GM18861 (cell line): ENCODE measurements around the gene EXOC6B.

Source experiments
- ATAC-seq: cut with Tn5 transposase; IDR thresholded peaks from one replicate; pipeline ENCODE4 v1.9.1; 2021; ENCODE audit not compliant: unreplicated experiment

EXOC6B gene

DNA sequence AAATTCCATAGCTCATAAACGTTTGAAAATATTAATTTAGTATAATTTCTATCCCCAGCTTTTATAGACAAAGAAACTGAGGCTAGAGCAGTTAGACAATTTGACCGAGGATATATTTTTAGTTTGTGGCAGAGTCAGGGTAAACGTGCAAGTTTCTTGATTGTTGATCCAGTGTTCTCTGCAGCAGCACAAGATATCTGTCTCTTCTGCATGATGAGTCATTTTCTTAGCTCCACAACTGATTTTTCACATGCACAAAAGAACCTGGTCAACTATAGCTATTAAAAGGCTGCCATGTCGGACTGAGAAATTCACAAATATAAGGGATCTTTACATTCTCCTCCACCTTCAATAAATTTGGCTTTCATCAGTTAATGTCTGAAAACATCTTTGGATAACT lies 534.8 kb downstream of the EXOC6B start:
- no peak for ATAC-seq

DNA sequence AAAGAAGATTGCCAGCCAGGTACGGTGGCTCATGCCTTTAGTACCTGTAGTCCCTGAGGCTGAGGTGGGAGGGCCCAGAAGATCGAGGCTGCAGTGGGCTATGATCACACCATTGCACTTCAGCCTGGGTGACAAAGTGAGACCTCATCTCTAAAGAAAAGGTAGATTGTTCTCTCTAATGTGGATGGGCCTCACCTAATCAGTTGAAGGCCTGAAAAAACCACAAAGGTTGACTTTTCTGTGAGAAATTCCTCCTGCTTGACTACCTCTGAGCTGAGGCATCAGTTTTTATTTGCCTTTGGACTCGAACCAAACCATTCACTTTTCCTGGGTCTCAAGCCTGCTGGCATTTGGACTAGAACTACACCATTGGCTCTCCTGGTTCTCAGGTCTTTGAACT lies 536.1 kb downstream of the EXOC6B start:
- no peak for ATAC-seq

DNA sequence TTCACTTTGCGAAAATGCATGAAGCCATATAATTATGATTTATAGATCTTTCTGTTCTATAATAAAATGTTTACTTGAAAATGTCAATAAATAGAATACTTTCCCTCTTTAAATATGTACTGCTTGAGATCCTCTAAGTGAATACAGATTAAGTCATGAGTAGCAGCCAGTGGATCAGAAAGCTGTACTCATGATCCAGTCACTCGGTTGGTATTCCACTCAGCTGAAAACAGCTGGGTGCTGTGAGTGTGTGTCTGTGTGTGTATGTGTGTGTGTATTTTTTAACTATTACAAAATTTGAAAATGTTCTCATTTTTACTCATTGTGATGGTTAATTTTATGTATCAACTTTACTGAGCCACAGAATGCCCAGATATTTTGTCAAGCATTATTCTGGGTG lies 536.5 kb downstream of the EXOC6B start:
- ATAC-seq, result no peak

DNA sequence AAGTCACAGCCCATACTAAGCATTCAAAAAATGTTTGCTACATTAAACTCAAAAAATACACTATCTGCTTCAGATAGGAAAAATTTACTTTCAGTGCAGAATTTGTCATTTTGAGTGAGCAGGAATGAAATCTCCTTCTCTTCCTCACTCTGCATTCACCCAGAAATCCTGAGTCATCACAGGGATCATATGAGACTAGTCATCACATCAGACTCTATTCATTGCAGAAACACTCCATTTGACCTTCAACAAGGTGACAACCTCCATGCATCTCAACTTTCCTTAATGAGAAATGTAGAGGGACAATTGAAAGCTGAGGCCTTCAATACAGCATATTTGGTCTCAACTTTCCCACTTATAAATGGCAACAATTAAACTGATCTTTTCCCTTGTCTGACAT lies 547.8 kb downstream of the EXOC6B start:
- no peak for ATAC-seq

DNA sequence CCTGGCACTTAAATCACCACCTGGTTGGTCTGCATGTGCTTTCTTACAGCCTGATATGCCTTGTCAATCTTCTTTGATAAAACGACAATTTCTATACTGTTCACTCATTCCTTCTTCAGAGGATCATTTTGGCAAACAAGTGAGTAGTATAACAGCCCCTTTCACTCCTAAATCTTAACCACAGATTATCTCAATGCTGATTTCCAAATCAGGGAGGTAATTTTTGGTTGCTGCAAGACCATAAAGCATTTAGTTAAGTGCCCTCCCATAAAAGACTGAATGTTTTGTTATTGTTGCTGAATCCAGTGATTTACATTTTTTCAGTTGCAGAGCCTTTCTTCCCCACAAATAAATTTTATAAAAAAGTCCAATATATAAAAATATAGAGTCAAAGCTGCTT lies 549.0 kb downstream of the EXOC6B start:
- no peak for ATAC-seq

DNA sequence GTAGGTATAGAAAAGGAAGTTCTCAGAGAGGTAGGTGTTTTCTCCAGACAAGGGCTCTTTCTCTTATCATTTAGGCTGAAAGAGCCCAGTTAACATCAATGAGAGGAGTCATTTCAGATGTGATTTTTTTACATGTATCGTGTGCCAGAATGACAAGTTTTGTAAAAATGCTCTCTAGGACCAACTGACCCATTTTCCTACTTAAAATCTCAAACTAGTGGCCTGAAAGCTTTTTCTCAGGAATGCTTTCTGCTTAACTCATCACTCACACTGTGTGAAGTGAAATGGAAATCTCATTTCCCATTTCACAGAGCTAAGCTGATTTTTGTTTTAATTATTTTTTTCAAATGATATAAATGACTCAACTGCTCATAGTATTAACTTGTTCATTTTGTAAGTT lies 549.5 kb downstream of the EXOC6B start:
- ATAC-seq, result no peak

DNA sequence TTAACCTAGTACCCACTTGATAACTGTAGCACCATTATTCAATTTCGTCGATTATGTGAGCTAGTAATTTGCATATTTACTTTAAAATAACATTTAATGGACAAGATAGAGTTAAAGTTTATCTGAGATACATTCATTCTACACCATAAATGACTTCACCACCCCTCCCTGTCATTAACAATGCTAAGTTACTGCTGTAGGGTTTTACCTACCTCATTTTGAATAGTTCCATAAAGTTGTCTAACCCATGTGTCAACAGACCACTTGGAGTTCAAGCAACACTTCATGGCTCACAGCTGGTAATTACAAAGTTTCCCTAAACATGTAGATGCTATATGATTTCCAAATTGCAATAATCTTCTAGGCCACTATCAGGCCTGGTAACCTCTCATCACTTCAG lies 550.7 kb downstream of the EXOC6B start:
- no peak for ATAC-seq

DNA sequence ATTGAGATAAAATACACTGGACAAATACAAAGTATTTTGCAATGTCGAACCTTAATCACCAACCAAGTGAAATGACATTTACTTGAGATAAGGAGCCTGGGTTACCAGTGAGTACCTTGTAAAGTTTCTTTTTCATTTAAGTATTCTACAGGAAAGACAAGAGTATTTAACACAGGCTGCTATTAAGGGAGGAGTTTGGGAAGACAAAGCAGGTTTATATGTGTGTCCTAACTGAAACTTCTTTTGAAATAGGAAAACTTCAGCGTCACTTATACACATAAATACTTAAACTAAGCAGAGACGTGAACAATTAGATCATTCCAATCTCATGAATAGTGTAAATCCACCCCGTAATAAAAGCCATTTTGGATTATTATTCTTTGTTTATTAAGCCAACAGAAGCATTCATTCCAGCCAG lies 551.4 kb downstream of the EXOC6B start:
- no peak for ATAC-seq

DNA sequence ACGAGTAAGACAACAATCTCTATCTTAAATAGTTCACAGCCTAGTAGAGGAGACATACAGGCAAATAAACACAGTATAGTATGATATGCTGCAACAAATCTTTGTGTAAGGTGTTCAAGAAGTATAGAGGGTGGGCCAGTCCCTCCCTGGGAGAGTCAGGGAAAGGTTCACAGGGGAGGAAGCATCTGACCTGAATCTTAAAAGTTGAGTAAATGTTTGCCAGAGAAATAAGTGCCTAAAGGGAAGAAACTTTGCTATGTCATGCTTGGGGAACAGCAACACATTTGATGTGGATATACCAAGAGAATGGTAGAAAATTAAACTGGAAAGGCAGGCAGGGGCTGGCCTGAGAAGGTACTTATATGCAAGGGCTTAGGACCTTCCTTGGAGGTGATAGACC lies 552.4 kb downstream of the EXOC6B start:
- no peak for ATAC-seq

DNA sequence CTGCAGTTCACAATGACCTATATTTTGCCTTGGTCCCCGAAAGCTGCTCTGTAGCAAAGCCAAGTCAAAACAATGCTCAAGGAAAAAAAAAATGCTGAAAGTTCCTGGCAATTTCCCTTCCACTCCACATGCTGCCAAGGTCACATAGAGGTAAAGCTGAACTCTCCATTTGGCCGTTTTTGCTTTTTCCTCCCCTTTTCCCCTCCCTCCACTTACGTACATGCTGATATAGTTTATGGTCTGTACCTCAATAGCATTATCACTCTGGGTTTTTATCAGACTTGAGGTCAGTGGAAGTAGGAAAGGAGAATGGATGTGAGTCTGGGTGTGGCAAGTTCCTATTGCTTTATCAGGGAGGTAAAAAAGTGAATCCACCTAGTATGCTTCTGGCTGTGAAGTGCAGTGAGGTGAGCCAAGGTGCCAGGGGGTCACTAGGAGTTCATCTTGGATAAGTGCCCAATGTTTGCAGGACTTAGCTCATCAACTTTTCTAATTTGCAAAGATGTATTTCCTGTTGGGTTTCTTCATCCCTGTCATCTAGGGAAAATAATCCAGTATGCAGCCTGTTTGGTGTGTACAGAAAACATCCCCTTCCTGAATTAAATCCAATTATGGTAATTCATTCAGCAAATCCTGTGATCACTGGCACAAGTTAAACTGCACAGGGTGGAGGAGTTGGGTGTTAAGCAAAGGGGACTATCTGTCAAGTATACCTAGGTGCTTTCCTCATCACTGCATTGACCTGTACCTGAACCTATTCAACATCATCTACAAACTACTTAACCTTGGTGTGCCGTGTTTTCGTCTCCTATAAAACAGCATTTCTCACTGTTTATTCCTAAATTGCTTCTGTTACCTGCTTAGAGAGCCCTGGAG lies 553.8 kb downstream of the EXOC6B start:
- ATAC-seq, result no peak

DNA sequence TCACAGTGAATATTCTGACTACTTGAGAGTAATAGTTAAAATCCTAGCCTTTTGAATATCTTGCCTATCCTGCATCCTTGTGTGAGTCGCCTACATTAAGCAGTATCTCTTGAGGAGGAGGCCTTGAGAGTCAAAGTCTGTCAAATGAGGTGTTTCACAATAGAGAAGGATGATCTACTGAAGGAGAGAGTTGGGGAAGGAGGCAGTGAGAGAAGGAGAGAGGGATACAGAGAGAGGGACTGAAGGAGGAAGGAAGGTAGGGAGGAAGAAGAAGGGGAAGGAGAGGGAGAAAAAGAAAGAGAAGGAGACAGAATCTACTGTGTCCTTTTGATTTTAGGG lies 554.6 kb downstream of the EXOC6B start:
- ATAC-seq, result no peak

DNA sequence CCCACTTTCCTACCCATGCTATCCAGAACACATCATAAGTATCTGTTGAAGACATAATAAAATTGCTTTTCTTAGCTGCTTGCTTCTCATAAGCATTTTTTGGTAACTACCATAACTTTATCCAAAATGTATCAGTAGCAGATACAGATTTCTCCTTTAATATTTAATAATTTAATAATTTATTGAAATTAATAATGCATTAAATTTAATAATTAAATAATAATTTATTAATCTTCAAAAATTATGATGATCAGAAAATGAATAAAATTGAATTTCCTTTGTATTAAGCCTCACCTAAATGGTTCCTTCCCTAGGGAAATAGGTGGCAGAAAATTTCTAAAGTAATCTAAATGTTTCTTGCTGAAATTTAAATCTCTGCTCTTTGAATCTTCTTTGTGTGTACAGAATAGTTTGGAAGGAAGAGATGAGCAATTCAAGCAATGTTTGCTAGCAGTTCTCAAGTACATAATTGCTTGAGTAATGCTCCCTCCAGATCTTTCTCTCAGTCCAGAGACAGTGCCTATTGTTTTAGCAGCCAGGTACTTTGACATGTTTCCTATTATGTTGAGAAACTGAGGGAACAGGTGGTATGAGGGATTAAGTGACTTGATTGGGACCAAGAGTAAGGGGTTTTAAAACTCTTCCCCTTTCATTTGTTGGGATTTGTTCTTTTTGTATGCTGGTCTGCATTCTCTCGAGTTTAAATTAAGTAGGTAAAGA lies 555.1 kb downstream of the EXOC6B start:
- ATAC-seq, result no peak

DNA sequence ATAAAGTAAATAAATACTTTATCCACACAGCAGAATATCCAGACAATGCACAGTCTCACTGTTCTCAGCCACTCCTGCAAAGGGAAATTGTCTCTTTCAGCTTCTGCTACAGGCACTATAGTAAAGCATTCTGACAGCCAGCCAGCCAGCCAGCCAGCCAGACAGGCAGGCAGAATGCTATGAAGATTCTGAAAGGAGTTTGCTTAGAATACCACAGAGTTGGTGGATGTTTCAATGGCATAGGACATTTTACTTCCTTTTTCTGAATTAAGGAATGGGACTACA lies 562.1 kb downstream of the EXOC6B start:
- no peak for ATAC-seq

DNA sequence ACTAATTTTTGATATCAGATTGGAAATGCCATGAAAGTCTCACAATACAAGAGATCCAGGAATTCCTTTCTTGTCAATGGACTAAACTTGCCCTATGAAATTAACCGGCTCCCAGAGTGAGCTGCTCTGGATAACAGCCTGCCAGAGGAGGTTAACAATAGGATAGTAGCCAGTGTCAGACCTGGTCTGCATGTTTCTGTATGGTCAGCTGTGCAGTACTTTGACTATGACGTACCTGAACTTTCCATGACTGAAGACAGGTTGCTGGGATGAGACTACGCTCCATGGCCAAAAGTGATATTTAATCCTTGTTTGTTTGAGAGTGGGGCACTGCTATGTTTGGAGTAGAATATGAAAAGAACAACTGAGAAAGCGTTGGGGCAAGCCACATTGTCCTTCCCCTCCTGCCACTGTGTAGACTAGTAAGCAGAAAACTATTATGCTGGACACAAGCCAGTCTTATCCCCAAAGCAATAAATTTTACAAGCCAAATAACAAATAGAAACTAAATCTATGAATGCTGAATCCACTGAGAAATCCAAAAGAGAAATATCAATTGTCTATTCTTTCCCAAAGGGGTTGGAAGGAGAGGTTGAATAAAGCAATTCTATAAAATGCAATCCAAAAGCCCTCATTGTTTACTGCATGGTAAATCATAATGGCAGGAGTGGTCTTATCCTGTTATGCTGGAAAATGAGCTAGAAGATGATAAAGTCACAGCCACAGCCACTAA lies 562.6 kb downstream of the EXOC6B start:
- no peak for ATAC-seq

DNA sequence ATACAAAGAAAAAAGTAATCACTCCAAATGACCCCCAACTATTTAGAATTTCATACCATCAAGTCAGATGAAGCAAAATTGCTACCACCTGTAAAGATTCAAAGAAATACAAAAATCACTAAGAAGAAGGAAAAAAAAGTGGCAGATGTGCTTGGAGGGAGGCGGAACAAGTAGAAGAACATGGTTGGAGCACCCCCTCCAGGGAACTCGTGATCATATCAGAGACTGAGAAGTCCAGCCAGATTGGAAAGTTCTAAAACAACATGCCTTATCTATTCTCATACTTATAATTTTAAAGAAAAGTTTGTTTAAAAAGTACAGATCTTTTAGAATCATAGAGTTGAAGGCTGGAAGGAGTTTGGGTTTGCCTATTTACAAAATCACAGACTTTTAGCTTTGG lies 564.8 kb downstream of the EXOC6B start:
- no peak for ATAC-seq

DNA sequence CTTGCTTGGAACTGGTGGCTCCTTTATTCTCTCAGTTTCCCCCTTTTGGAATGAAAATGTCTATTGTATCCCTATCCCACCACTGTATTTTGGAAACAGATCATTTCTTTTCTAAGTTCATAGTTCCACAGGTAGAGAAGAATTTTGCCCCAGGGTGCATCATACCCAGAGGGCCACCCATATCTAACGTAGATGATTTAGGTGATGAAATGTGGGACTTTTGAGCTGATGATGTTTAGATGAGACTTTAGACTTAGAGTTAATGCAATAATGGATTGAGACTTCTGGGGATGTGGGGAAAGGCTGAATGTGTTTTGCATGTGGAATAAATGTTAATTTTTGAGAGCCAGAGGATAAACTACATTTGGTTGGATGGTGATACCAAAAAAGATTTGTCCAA lies 570.3 kb downstream of the EXOC6B start:
- ATAC-seq, result no peak

DNA sequence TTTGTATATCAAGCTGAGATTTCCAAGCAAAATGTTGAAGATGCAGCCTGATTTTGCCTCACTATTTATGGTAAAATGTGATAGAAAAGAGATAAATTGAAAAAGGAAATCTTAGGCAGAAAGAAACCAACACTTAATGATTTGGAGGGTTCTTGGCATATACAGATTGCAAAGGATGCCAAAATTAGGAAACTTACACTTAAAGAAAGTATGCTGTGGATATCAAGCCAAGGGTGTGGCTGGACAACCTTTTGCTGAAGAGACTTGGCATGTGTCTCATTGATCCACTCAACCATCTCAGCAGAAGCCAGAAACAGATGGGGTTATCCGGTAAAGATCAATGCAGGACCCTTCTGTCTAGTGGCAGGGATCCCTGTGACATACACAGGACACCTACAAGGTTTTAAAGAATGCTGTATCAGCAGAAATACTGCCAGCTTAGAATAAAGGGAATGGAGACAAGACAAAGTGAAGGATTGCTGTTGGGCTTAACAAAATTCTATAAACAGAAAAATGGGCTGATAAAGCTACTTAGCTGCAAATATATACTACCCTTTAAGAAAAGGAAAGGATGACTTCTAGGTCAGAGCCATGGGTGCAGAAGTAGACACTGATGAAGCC lies 570.9 kb downstream of the EXOC6B start:
- ATAC-seq, result no peak

DNA sequence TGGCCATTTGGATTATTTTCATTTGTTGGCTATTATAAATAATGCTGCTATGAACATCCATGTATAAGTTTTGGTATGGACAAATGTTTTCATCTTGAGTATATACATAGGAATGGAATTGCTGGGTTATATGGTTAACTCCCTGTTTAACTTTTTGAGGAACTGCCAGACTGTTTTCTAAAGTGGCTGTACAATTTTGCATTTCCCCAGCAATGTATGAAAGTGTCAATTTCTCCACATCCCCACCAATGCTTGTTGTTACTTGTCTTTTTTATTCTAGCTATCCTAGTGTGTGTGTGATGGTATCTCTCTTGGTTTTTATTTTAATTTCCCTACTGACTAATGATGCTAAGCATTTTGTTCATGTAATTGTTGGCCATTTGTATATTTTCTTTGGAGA lies 587.5 kb downstream of the EXOC6B start:
- no peak for ATAC-seq

DNA sequence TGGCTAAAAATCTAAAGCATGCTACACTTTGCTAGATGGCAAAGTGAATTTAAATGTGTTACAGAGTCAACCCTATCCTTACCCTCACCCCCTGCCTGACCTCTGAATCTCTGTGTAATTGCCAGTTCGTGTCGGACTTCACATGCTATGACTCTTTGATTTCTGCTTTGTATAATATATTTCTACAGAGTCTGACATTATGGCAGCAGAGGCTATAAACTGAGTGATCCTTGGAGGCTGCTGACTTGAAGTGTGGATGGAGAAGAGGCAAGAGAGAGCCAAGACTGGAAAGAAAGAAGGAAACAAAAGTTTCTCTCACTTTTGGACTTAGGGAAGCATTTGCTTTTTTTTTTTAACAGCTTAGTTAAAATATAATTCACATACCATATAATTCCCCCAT lies 588.3 kb downstream of the EXOC6B start:
- no peak for ATAC-seq

DNA sequence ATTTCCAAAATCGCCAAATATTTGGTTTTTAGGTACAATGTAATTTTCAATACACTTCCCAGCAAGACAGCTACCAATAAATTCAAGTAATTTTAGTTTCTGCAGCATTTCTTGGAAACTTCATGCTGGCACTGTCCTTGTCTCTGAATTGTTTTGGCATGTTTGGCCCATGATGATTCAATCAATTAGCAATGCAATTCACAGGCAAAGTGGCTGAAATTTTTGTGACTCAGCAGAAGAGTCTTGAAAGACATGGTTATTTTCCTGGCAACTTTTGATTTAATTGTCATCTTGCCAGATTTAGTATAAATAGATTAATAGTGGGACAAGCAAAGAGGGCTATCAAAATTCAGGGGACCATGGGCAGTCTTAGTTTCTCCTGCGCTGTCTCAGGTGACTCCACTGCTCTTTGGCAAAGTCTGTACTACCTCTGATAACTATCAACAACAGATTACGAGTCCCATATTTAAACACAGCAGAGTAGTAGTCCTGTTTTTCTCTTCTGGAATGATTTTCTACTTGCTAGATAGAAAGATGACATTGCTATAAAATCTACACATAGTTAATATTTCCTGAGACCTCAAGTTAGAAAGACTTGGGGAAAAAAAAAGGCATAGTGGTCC lies 589.3 kb downstream of the EXOC6B start:
- ATAC-seq, result no peak
